GM20000 (cell line): ENCODE data around the gene TIMM13.

Experiments
- DNase-seq: peaks from one replicate; pipeline ENCODE4 v3.0.0; 2012; ENCODE audit warnings: low spot score
- TF ChIP-seq, protein P1 (sequence below): IDR thresholded peaks from 2 replicates; pipeline ENCODE4 v1.5.1; 2012; ENCODE audit warnings: mild to moderate bottlenecking, control low read depth; ENCODE audit errors: extremely low read depth, missing control alignments

The TIMM13 gene

DNA sequence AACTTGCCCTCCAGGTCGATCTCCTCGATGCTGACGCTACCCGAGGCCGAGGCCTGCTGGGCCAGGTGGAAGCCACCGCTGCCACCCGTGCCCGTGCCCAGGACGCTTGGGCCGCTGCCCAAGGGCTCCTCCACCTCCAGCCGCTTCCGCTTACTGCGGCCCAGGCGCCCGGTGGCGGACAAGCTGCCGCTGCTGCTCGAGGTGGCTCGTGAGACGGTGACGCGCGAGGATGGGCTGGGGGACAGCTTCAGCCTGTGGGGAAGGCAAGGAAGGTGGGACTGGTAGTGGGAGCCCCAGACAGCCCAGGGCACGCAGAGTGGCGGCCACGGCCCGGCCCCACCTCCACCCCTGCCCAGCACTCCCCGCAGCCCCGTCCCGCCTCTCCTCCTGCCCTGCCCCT, 6.5 kb upstream of the TIMM13 start:
- DNase-seq, result no peak
- TF ChIP-seq, protein P1, sequence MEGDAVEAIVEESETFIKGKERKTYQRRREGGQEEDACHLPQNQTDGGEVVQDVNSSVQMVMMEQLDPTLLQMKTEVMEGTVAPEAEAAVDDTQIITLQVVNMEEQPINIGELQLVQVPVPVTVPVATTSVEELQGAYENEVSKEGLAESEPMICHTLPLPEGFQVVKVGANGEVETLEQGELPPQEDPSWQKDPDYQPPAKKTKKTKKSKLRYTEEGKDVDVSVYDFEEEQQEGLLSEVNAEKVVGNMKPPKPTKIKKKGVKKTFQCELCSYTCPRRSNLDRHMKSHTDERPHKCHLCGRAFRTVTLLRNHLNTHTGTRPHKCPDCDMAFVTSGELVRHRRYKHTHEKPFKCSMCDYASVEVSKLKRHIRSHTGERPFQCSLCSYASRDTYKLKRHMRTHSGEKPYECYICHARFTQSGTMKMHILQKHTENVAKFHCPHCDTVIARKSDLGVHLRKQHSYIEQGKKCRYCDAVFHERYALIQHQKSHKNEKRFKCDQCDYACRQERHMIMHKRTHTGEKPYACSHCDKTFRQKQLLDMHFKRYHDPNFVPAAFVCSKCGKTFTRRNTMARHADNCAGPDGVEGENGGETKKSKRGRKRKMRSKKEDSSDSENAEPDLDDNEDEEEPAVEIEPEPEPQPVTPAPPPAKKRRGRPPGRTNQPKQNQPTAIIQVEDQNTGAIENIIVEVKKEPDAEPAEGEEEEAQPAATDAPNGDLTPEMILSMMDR, result no peak

DNA sequence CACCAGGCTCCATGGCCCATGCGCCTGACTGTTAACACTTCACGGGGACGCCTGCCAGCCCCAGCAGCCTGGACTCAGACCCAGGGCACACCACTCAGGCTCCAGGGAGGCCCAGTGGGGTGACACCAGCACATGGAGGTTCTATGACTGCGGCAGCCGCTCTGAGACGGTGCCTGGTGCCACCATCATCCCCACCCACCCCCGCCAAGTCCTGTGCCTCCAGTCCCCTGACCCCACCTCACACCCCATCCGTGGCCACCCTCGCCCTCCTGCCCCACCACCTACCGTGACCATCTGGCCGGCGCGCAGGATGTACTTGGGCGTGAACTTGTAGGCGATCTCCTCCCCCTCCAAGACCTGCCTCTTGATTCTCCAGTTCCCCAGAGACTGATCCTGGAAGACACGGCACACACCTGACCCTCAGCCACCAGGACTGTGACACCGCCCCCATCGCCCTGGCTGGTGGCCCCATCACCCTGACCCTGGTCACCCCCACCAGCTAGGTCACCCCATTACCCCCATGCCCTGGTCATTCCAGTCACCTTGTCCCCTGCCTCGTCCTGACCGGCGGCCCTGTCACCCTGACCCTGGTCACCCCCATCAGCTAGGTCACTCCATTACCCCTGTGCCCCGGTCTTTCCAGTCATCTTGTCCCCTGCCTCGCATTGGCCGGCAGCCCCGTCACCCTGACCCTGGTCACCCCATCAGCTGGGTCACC, 4.9 kb upstream of the TIMM13 start:
- no peak for DNase-seq
- TF ChIP-seq, protein P1, result no peak

DNA sequence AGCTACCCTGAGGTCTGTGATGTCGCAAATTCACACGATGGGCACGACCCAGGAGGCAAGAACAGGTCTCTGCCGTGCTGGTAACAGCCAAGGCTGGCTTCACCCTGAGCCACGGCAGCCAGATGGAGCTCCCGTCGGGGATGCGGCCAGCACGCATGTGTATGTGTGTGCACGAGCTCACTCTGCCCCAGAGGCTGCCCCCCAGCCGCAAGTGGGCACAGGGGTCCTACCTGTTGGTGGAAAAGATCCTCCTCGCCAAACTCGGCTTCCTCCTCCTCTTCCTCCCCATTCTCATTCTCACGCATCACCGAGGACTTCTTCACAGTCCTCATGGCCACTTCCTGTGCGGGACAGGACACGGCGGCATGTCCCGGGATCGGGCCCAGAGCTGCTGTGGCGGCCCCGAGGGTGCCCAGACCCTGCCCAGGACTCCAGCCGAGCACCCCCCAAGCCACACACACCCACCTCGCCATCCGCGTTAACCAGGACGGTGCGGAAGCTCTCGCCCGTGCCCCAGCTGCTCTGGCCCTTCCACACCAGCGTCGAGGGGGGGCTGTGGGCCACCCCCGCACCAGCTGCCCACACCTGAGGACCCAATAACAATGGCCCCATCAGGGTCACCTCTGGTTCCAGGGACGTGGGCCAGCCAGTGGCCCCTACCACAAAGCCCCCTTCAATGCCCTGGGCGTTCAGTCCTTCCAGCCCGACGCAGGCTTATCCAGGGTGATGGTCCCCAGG, 4.1 kb upstream of the TIMM13 start:
- TF ChIP-seq, protein P1, result no peak
- DNase-seq, result no peak

DNA sequence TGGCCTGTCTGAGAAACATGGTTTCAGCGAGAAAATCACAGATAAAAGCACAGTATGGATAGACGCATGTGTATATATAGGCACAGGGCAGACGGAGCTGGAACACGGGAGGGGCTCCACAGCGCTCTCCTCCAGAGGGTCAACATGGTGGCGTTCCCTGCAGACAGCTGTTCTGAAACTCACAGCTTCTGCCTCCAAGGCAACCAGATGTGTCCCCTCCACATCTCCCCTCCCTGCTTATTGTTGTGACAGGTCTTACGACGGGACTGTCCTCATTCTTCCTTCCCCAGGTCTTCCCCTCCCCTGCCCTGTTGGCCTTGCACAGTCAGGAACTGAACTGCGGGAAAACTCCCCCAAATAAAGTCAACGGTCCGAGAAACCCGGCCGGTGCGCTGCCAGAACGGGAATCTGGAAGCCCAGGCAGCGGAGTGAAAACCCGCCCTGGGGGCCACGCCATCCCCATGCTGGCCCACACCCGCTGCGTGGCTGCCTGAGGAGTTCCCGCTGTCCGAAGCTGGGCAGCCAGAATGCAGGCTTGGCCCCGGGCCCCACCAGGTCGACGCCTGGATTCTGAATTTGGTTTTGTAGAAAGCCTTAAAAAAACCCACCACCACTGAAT, 2.6 kb upstream of the TIMM13 start:
- TF ChIP-seq, protein P1, result no peak
- DNase-seq, result no peak

DNA sequence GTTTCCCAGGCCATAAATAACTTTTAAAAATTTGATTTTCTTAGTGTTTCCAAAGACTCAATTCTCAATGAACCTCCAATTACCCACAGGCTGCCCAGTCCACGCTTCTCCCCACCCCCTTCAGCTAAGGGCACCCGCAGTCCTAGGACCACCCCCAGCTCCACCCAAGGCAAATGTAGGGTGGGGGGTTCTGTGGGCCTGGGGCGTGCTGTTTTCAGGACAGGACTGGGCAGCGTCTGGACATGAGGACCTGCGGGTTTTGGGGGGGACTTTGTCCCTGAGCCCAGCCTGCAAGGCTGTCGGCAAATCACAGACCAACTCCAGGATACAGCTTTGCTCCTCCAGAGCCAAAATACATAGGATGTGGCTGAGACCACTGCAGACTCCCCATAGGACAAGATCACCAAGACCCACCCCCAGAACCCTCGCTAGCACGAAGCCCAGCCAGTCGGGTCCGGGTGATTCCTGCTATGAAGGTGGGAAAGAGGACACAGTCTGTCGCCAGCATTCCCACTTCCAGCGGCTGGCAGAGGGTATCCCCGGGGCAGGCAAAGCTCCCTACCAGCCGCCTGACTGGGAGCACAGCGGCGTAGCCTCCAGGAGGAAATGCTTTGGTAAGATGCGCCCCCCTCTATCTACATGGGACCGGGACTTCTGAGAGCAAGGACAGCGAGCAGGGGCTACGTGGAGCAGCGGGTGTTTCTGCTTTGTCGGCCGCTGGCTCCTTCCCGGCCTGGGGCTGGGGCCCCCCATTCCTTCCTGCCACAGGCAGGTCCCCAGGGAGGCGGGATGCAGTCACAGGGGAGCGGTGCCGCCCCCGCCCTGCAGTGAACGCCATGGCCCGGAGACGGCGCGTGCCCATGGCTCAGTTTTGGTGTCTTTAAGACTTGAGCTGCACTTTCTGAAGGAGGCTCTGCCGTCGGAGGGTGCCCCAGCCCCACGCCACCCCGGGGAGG, 1.6 kb upstream of the TIMM13 start:
- DNase-seq, result no peak
- TF ChIP-seq, protein P1, result no peak

DNA sequence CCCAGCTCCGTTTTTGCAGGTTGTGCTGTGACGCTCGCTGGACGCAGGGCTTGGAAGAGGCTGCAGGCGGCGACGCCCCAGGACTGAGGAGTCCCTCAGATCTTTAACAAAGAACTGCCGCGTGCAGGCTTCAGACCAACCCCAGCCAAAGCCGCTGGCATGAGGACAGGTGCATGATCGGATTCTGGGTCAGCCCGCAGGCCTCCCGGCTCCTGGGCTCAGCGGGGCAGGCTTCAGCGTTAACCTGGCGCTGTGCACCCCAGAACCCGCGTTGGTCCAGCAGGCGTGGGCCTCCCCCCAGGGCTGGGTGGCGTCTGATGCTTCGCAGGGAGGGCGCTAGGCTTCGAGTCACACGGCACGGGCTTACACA, 920 bp upstream of the TIMM13 start:
- DNase-seq, result no peak
- TF ChIP-seq, protein P1, result no peak
